M059J (cell line): ENCODE measurements around the gene MBTPS1. TPM values are rescaled to one million over a fixed set of nuclear protein-coding genes. Genes with fewer than 3 reads are reported as not detected.

Source experiments
- DNase-seq: peaks from one replicate; pipeline ENCODE4 v3.0.0-alpha.2; 2012; ENCODE audit warnings: low read depth
- total RNA-seq: library from RNA; depleted of rRNA; stranded (reverse); fragments of >200 nt; shearing (Covaris generic); gene quantifications from 2 replicates; pipeline ENCODE4 v1.2.3, GENCODE V29; 2014

The MBTPS1 gene
- total RNA-seq, 1 experiment from 2014 or later: 93.7 TPM

GRCh38 chr16:84052071-84052622, 64.6 kb downstream of the MBTPS1 start:
- DNase-seq: no peak

DNA sequence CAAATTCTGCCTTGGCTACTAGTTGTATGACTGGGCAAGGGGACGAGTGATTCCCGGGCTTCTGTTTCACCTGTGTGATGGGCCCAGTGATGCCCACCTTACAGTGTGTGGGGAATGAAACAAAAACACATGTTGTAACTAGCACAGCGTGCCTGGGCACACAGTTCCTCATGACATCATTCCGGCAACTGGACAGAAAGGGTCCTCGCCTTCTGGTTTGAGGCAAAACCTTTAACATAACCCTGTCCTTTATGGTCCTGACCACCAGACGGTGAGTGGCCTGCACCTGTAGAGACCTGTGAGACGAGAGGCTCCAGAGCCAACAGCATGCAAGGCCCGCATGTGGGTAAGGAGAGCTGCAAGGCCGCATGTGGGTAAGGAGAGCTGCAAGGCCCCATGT, 66.4 kb downstream of the MBTPS1 start:
- no peak for DNase-seq

GRCh38 chr16:84049403-84050060, 67.2 kb downstream of the MBTPS1 start:
- no peak for DNase-seq

DNA sequence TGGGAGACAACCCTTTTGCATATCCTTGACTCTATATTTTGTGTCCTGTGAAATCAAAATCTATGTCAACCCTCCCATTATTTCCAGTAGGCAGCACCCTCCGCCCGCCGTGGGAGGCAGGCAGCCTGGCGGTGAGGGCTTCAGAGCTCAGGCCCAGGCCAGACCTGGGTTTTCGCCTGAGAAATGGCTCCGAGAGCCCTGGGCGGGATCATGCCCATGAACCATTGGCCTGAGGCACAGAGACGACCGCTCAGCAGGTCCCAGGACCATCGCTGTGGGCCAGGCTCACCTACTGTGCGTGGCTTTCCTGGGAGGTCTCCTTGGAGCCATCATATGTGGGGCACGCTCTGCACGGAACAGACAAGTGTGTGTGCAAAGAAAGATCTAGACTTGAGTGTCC, 67.9 kb downstream of the MBTPS1 start:
- DNase-seq: no peak

DNA sequence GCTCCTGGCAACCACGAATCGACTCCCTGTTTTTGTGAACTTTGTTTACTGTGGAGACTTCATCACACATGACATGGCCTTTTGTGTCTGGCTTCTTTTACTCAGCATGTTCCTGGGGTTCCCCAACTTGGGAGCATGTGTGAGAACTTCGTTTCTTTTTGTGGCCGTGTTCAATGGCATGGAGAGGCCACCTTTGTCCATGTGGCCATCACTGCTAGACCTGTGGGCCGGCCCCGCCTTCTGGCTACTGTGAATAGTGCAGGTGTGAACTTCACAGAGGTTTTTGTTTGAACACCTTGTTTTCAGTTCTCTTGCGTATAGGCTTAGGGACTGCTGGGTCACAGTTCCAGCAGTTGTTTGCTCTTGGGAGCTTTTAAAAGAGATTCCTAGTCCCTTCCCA, 68.5 kb downstream of the MBTPS1 start:
- DNase-seq: no peak

- no peak for DNase-seq
Observed at GRCh38 chr16:84047626-84048025, 69.1 kb downstream of the MBTPS1 start.

DNA sequence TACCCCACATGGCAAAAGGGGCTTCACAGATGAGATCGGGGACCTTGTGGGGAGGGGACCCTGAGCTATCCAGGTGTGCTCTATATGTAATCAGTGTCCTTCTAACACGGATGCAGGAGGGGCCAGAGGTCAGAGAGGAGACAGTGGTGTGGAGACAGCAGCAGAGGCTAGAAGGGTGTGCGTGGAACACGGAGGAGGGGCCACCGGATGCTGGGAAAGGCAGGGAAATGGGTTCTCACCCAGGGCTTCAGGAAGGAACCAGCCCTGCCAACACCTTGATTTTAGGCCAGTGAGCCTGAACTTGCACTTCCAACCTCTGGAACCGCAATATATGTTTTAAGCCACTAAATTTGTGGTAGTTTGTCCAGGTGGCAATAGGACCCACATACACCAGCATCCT, 69.5 kb downstream of the MBTPS1 start:
- no peak for DNase-seq

DNA sequence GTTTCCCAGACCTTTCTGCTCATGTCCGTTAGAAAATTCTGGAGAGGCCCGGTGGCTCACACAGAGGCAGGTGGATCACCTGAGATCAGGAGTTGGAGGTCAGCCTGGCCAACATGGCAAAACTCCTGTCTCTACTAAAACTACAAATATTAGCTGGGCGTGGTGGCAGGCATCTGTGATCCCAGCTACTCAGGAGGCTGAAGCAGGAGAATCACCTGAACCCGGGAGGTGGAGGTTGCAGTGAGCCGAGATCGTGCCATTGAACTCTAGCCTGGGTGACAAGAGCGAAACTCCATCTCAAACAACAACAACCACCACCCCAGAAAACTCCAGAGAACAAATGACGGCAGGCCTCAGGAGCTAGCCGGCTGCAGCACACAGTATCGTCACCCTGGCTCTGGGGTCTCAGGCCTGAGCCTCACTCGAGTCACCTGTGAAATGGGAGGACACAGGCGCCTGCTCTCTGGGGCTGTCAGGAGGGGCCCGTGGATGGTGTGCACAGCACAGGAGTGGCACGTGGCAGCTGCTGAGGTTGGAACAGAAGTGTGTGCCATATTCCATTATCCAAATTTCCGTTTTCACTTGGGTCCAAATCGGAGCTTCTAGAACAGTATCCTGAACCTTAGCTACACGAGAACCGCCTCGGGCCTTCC, 70.8 kb downstream of the MBTPS1 start:
- DNase-seq: no peak

- DNase-seq: no peak
Observed at GRCh38 chr16:84045001-84045817, 71.5 kb downstream of the MBTPS1 start.

GRCh38 chr16:84044118-84044488, 72.6 kb downstream of the MBTPS1 start:
- DNase-seq: peak; percentile 48

DNA sequence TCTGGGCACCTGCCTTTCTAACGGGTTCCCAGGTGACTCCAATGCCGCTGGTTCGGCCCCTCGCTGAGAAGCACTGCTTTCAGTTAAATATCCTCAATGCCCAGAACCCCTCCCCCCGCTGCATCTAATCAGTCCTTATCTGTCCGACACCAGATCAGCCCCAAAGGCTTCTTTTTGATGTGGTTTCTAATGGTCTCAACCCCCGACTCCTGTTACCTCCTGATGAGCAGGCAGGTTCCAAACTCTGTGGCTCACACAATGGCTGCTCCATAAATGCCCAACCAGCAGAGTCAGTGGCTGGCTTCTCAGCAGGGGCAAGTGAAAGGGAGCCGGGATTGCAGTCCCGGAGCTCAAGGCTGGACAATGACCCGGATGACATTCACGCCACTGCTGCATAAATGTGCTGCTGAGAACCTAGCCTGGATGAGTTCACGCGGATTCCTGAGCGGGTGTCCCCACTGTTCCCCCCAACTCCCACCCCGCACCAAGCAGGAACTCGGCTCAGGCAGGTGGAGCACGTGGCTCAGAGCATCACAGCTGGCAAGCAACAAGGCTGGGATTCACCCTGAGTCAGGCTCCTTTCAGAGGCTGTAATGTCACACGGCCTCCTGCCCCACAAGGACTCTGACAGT, 73.1 kb downstream of the MBTPS1 start:
- no peak for DNase-seq

DNA sequence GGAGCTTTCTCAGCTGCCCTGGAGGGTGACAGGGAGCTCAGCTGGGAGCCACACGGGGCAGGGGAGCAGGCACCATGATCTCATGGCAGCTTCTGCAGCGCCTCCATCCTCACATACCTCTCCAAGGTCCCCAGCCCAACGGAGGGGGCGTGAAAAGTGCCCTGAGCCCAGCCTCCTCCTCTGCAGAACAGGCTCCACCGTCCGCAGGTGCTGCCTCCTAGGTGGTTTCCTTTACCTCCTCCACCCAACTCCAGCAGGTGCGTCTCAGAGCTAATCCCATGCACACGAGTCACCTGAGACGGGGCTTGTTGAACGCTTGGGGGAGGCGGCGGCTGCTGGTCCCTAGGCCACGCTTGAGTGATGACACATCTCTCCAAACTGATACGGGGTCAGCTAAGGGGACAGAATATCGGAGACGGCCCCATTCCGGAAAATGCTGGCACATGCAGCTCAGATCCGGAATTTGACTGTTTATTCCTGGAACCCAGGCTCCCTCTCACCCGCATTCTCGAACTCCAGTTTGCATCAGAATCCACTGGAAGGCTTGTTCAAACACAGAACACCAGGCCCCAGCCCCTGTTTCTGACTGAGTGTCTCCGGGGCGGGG, 73.8 kb downstream of the MBTPS1 start:
- DNase-seq: no peak

GRCh38 chr16:84042308-84042878, 74.3 kb downstream of the MBTPS1 start, which contains the start of gene SLC38A8:
Gene SLC38A8 (minus strand): TSS chr16:84042795. CDS start chr16:84042157, 638 bp downstream.
- no peak for DNase-seq

DNA sequence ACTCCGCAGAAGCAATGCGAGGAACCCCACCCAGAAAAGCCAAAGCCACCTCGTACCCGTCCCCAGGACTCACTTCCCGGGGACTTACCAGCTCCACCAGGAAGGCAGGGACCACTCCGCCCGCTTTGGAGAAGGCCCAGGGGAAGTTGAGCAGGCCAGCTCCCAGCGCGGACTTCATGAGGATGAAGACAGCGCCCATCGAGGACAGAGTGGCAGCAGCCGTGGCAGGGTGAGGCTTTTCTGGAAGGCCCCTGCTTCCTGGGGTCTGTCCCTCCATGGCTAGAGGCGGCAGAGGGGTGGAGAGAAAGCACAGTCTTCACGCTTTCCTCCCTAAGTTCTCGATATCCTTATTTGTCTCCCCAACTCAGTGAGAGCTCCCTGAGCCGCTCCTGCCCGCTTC, 74.9 kb downstream of the MBTPS1 start:
- no peak for DNase-seq

GRCh38 chr16:84040823-84041820, 75.6 kb downstream of the MBTPS1 start:
- peak; percentile 76 for DNase-seq

GRCh38 chr16:84040226-84040822, 76.4 kb downstream of the MBTPS1 start:
- DNase-seq: no peak

DNA sequence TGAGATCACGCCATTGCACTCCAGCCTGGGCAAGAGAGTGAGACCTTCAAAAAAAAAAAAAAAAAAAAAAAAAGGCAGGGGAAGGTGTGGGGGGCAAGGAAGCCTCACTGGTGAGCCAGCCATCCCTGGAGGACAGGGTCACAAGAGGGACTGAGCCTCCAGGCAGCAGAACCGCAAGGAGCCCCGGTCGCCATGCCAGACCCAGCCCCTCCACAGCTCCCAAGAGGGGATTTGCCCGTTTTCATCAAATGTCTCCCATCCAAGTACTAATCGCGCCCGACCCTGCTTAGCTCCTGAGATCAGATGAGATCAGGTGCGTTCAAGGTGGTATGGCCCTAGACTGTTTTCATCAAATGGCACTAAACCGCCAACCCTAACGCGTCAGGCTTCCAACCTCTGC, 77.0 kb downstream of the MBTPS1 start:
- no peak for DNase-seq

DNA sequence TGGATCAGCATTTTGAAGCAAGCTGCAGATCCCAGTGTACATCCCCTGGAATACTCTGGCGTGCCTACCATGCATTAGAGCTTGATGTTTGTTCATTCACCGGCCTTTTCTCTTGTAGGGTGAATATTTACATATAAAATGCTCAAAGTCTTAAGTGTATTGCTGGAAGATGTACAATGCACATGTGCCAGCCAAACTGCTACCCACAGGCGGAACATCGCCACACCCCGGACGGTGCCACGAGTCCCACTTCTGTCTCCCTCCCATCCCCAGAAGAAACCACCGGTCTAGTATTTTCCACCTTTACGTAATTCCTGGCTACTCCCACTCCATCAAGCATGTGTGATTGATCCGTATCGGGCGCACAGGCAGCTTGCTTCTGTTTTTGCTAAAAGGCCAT, 78.3 kb downstream of the MBTPS1 start:
- DNase-seq: no peak

DNA sequence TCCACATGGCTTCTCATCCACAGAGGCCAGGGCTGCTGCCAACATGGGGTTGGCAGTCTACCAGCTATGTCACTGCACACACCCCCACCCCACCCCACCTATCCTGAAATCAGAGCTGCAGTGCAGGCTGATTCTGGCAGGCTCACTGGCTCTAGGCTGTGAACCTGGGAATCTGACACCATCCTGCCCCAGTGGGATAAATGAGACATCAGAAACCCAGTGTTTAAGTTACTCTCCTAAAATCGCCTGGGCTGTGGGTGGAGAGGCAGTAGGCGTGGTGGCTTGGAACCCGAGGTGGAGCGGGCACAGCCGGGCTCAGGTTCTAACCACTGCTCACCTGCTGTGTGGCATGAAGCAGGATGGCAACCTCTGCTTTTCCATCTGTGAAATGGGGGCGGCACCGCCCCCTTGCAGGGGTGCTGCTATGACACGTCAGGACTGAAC, 79.7 kb downstream of the MBTPS1 start:
- no peak for DNase-seq
